ENCODE data around the gene LY86. TPM values are rescaled to one million over a fixed set of nuclear protein-coding genes. Genes with fewer than 3 reads are reported as not detected.

Gene LY86
- polyA plus RNA-seq, 1 of the 3 experiments (the other 2 are of a cell fraction): not detected

- no peak overlapping the region for H3K4me2 ChIP-seq
- CTCF ChIA-PET: interaction anchor here (2.8 kb wide), 1 partner anchor 13 kb away, joined by 8 read pairs; no protein-coding TSS in a partner anchor
- H3K27ac ChIP-seq (ENCODE audit: low read depth in 2 of 2, low read length in 1 of 2): no peak overlapping the region
Observed at GRCh38 chr6:6688951-6689350, 100.4 kb downstream of the LY86 start.

More at GRCh38 chr6:6688951-6689350, 100.4 kb downstream of the LY86 start:
- H3K9me2 ChIP-seq: no peaks in the 10 kb centered on the region
- H3K36me3 ChIP-seq (replicated peaks in 1 of 2; ENCODE audit: control insufficient read depth in 1 of 2, insufficient read depth in 2 of 2, low read length in 1 of 2): no peaks in the 10 kb centered on the region
- no peak overlapping the region for H2AFZ ChIP-seq (ENCODE audit: low read depth)
- H3K27me3 ChIP-seq (ENCODE audit: insufficient read depth): no peaks in the 10 kb centered on the region
- no peak for DNase-seq
- no peak overlapping the region for H3K4me3 ChIP-seq (ENCODE audit: low read depth in 2 of 2, low read length in 1 of 2)
- no peak overlapping the region for H3K9ac ChIP-seq
- no peaks in the 10 kb centered on the region for H4K20me1 ChIP-seq (ENCODE audit: insufficient read depth)
- POLR2A ChIA-PET: no interaction called here
- WGBS (ENCODE audit: low lambda C conversion rate): 9% methylated on average over 1 of the region's 1 CpG
- TF ChIP-seq USF1 (IDR thresholded peaks at IDR 0.05; ENCODE audit: borderline replicate concordance, low read depth): no peak
- no peak for TF ChIP-seq ELF1 (IDR thresholded peaks at IDR 0.05)
- TF ChIP-seq ZBTB33 (IDR thresholded peaks at IDR 0.05; ENCODE audit: borderline replicate concordance, low read depth): no peak
- TF ChIP-seq RCOR1 (IDR thresholded peaks at IDR 0.05; ENCODE audit: low read length): no peak
- no peak for TF ChIP-seq IRF3 (IDR thresholded peaks at IDR 0.05; ENCODE audit: low read depth, low read length)
- TF ChIP-seq RFX5 (IDR thresholded peaks at IDR 0.05; ENCODE audit: low read length): no peak
- no peak for TF ChIP-seq REST (IDR thresholded peaks at IDR 0.05; ENCODE audit: low read depth, low read length)
- TF ChIP-seq MAX (IDR thresholded peaks at IDR 0.05; ENCODE audit: low read depth): no peak
- TF ChIP-seq FOSL2 (IDR thresholded peaks at IDR 0.05; ENCODE audit: borderline replicate concordance, low read depth): no peak
- TF ChIP-seq SIN3A (IDR thresholded peaks at IDR 0.05; ENCODE audit: borderline replicate concordance, low read depth, low read length): no peak
- TF ChIP-seq YY1 (IDR thresholded peaks at IDR 0.05; ENCODE audit: low read depth): no peak
- no peak for TF ChIP-seq TCF12 (IDR thresholded peaks at IDR 0.05)
- TF ChIP-seq FOXM1 (IDR thresholded peaks at IDR 0.05; ENCODE audit: low read depth): no peak
- TF ChIP-seq EZH2phosphoT487 (IDR thresholded peaks at IDR 0.05; ENCODE audit: borderline replicate concordance, low read depth): no peak
- TF ChIP-seq MEF2A (IDR thresholded peaks at IDR 0.05; ENCODE audit: borderline replicate concordance, low read depth): no peak
- TF ChIP-seq SMC3 (IDR thresholded peaks at IDR 0.05; ENCODE audit: low read depth, low read length): no peak
- H3K79me2 ChIP-seq (ENCODE audit: insufficient read depth): no peaks in the 10 kb centered on the region
- no peaks in the 10 kb centered on the region for H3F3A ChIP-seq (replicated peaks; ENCODE audit: insufficient read depth)
- no peaks in the 10 kb centered on the region for H3K9me3 ChIP-seq
- H3K4me1 ChIP-seq (ENCODE audit: control insufficient read depth in 1 of 2, insufficient read depth in 2 of 2, low read depth in 1 of 2, low read length in 1 of 2): no peaks in the 10 kb centered on the region; a peak in 2 of 4 replicates
